Panc1 (cell line): ENCODE data around the gene CTSD. TPM values are rescaled to one million over a fixed set of nuclear protein-coding genes. Genes with fewer than 3 reads are reported as not detected.

Source experiments
- ATAC-seq: fragments of 200-7000 bp; cut with Tn5 transposase; 2 replicates; pipeline ENCODE4 v1.9.1; 2020; ENCODE audit warnings: mild to moderate bottlenecking, moderate library complexity
- BruUV-seq: library from RNA; stranded (reverse); fragments of 400-500 nt; replicated peaks from 2 replicates; lab custom pipeline; 2021; lab: Mats Ljungman, UMichigan
- CTCF ChIA-PET: fragments of 300-600 bp; sonication (Branson Sonifier 250); formaldehyde crosslinking; loops from one replicate; lab custom pipeline; 2022; ENCODE audit warnings: antibody characterized with exemption; lab: Charles Lee
- POLR2A ChIA-PET: fragments of 300-600 bp; sonication (Branson Sonifier 250); formaldehyde crosslinking; loops from one replicate; lab custom pipeline; 2022; ENCODE audit warnings: antibody characterized with exemption; lab: Charles Lee
- DNase-seq: peaks from one replicate; pipeline ENCODE4 v3.0.0-alpha.2; 2010; ENCODE audit warnings: low read depth, low spot score
- H3K27ac ChIP-seq: 2 replicates; pipeline ENCODE4 v1.5.1; 2011; ENCODE audit warnings: mild to moderate bottlenecking, low read length, inconsistent platforms
- H3K27me3 ChIP-seq: fragments of 200-500 bp; sonication (Bioruptor generic); 2 replicates; pipeline ENCODE4 v1.6.0; 2014; ENCODE audit warnings: low read length, inconsistent platforms; ENCODE audit not compliant: control insufficient read depth, insufficient read depth
- H3K36me3 ChIP-seq: fragments of 200-500 bp; sonication (Bioruptor generic); 2 replicates; pipeline ENCODE4 v1.5.1; 2014; ENCODE audit warnings: inconsistent platforms, mild to moderate bottlenecking, low read length, moderate library complexity; ENCODE audit not compliant: control insufficient read depth, insufficient read depth
- H3K4me1 ChIP-seq: 2 replicates; pipeline ENCODE4 v1.5.1; 2011; ENCODE audit warnings: inconsistent platforms, mild to moderate bottlenecking, low read length, moderate library complexity; ENCODE audit not compliant: control insufficient read depth, insufficient read depth
- H3K4me3 ChIP-seq, 2 experiments: 2 replicates each; pipeline ENCODE4 v1.5.1; 2011 to 2012; ENCODE audit warnings: low read depth in 2 of 2, low read length in 2 of 2, mild to moderate bottlenecking in 2 of 2, inconsistent platforms in 1 of 2, moderate library complexity in 1 of 2
- H3K9me3 ChIP-seq: fragments of 200-500 bp; sonication (Bioruptor generic); 2 replicates; pipeline ENCODE4 v1.5.1; 2014; ENCODE audit warnings: low read depth, mild to moderate bottlenecking, inconsistent platforms, low read length, moderate library complexity; ENCODE audit not compliant: control insufficient read depth, insufficient read depth
- POLR2AphosphoS5 ChIP-seq: IDR thresholded peaks from 2 replicates; pipeline ENCODE4 v1.6.1; 2012; ENCODE audit warnings: mild to moderate bottlenecking, low read depth, low read length, moderate library complexity
- SIN3A ChIP-seq: IDR thresholded peaks from 2 replicates; pipeline ENCODE4 v1.6.1; 2012; ENCODE audit warnings: low read depth, mild to moderate bottlenecking, low read length, moderate library complexity, borderline replicate concordance; ENCODE audit not compliant: insufficient read depth
- TCF7L2 ChIP-seq: IDR thresholded peaks from 2 replicates; pipeline ENCODE4 v1.6.1; 2011; ENCODE audit warnings: mild to moderate bottlenecking, low read depth, low read length, inconsistent platforms
- in situ Hi-C: cut with HindIII; loops from 2 replicates; pipeline ENCODE4 v1.10.0; 2016; ENCODE audit warnings: low sequenced_read_pairs, low pct_unique_long_range_greater_than_20kb
- intact Hi-C: fragments of 100-400 bp; cut with micrococcal nuclease; formaldehyde crosslinking; loops from one replicate; pipeline ENCODE4 v1.10.0; 2022; ENCODE audit not compliant: unreplicated experiment
- total RNA-seq: library from RNA; stranded (reverse); gene quantifications from one replicate; pipeline ENCODE4 v1.2.1, GENCODE V29; 2021; ENCODE audit not compliant: unreplicated experiment
- TF ChIP-seq, protein P1 (sequence below): fragments of 450-650 bp; IDR thresholded peaks from 2 replicates; pipeline ENCODE4 v1.5.1; 2017; ENCODE audit warnings: mild to moderate bottlenecking
- TF ChIP-seq, protein P2 (sequence below), 2 experiments: IDR thresholded peaks; 2 replicates each; pipeline ENCODE4 v1.6.1; 2011 to 2012; ENCODE audit warnings: low read depth in 2 of 2, control low read depth in 1 of 2, low read length in 1 of 2, mild to moderate bottlenecking in 1 of 2, moderate library complexity in 1 of 2; ENCODE audit not compliant: insufficient read depth in 1 of 2

Gene CTSD
- total RNA-seq, 1 experiment from 2014 or later: 1,813 TPM

DNA sequence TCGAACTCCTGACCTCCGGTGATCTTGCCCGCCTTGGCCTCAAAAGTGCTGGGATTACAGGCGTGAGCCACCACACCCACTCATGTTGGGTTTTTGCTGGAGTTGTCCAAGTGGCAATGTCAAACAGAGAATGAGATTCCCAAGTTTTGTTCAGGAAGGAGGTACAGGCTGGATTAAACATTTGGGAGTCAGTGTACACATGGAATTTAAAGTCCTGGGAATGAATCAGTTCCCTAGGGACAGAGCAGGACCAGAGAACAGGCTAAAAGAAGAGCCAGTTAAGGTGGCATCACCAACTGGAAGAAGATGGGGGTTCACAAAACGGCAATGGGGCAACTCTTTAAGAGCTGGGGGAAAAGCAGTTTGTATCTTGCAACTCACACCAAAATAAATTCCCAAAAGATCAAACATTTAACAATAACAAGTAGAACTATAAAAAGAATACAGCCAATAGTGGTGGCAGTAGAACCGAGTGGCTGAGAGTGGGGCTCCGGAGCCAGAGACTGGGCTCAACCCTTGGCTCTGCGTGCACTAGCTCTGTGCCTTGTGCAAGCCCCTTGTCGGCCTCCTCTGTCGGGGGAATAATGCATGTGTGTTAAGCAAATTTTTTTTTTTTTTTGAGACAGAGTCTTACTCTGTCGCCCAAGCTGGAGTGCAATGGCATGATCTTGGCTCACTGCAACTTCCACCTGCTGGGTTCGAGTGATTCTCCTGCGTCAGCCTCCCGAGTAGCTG, 33.8 kb upstream of the CTSD start:
- ATAC-seq (peak; percentile 57; the same call in 1 of the 2 replicates), DNase-seq (no peak)
- no peak for TF ChIP-seq SIN3A
- TF ChIP-seq, protein P1, sequence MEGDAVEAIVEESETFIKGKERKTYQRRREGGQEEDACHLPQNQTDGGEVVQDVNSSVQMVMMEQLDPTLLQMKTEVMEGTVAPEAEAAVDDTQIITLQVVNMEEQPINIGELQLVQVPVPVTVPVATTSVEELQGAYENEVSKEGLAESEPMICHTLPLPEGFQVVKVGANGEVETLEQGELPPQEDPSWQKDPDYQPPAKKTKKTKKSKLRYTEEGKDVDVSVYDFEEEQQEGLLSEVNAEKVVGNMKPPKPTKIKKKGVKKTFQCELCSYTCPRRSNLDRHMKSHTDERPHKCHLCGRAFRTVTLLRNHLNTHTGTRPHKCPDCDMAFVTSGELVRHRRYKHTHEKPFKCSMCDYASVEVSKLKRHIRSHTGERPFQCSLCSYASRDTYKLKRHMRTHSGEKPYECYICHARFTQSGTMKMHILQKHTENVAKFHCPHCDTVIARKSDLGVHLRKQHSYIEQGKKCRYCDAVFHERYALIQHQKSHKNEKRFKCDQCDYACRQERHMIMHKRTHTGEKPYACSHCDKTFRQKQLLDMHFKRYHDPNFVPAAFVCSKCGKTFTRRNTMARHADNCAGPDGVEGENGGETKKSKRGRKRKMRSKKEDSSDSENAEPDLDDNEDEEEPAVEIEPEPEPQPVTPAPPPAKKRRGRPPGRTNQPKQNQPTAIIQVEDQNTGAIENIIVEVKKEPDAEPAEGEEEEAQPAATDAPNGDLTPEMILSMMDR: no peak
- TF ChIP-seq TCF7L2: no peak
- TF ChIP-seq POLR2AphosphoS5: no peak
- TF ChIP-seq, protein P2, sequence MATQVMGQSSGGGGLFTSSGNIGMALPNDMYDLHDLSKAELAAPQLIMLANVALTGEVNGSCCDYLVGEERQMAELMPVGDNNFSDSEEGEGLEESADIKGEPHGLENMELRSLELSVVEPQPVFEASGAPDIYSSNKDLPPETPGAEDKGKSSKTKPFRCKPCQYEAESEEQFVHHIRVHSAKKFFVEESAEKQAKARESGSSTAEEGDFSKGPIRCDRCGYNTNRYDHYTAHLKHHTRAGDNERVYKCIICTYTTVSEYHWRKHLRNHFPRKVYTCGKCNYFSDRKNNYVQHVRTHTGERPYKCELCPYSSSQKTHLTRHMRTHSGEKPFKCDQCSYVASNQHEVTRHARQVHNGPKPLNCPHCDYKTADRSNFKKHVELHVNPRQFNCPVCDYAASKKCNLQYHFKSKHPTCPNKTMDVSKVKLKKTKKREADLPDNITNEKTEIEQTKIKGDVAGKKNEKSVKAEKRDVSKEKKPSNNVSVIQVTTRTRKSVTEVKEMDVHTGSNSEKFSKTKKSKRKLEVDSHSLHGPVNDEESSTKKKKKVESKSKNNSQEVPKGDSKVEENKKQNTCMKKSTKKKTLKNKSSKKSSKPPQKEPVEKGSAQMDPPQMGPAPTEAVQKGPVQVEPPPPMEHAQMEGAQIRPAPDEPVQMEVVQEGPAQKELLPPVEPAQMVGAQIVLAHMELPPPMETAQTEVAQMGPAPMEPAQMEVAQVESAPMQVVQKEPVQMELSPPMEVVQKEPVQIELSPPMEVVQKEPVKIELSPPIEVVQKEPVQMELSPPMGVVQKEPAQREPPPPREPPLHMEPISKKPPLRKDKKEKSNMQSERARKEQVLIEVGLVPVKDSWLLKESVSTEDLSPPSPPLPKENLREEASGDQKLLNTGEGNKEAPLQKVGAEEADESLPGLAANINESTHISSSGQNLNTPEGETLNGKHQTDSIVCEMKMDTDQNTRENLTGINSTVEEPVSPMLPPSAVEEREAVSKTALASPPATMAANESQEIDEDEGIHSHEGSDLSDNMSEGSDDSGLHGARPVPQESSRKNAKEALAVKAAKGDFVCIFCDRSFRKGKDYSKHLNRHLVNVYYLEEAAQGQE (IDR thresholded peaks at IDR 0.05; ENCODE audit: insufficient read depth in 1 of 2, low read depth in 2 of 2, low read length in 1 of 2): no peak
- H3K36me3 ChIP-seq: no peaks in the 10 kb centered on the region
- H3K4me1 ChIP-seq: peaks cover 5% of the 10 kb centered on the region
- H3K27ac ChIP-seq: no peak overlapping the region
- ChIA-PET CTCF (interaction anchor here (0.6 to 1.1 kb wide), 3 partner anchors 8 to 85 kb away, joined by 3 to 4 read pairs (median 3); no protein-coding TSS in a partner anchor), POLR2A (interaction anchor here (0.7 kb wide), 1 partner anchor 561 kb away, joined by 6 read pairs; no protein-coding TSS in a partner anchor)
- in situ Hi-C loops (no loop called here), intact Hi-C loops (no loop called here)
- H3K9me3 ChIP-seq: no peaks in the 10 kb centered on the region
- no TSS peak for BruUV-seq
- no peak overlapping the region for H3K4me3 ChIP-seq
- no peaks in the 10 kb centered on the region for H3K27me3 ChIP-seq

DNA sequence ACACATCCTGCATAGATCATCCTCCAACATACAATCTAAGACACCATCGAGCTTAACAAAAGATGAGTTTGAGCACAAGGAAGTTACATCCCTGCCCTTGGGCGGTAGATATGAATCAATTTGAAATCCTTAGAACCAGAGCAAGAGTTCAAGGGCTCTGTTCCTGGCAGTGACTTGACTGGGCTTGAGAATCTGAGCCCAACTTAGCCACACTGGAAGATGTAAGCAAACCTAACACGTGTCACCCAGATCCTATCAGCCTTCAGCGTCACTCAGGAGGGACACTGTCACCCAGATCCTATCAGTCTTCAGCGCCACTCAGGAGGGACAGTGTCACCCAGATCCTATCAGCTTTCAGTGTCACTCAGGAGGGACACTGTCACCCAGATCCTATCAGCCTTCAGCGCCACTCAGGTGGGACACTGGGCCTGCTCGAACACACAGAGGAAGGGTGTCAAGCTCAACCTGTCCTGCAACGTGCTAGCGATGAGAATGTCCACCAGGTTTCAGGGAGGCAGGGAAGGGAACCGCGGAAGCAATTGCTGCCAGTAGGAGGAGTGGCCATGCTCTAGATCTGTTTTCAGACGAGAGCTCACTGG, 32.8 kb upstream of the CTSD start:
- in situ Hi-C loops (no loop called here), intact Hi-C loops (no loop called here)
- 0 out of 2 replicates have a peak overlapping the region, but pooled peaks have one; percentile 2 for H3K27ac ChIP-seq
- no peak overlapping the region for H3K4me3 ChIP-seq
- peak; percentile 22; the same call in 1 of the 2 replicates for ATAC-seq
- DNase-seq: no peak
- CTCF ChIA-PET: interaction anchor here (0.6 to 1.1 kb wide), 2 partner anchors 9 to 86 kb away, joined by 3 read pairs; no protein-coding TSS in a partner anchor
- POLR2A ChIA-PET: no interaction called here
- no peaks in the 10 kb centered on the region for H3K27me3 ChIP-seq
- BruUV-seq: no TSS peak
- no peaks in the 10 kb centered on the region for H3K9me3 ChIP-seq
- TF ChIP-seq, protein P2 (IDR thresholded peaks at IDR 0.05; ENCODE audit: insufficient read depth in 1 of 2, low read depth in 2 of 2, low read length in 1 of 2): no peak
- TF ChIP-seq SIN3A (no peak), TCF7L2 (no peak), POLR2AphosphoS5 (no peak)
- TF ChIP-seq, protein P1: no peak
- H3K4me1 ChIP-seq: peaks cover 5% of the 10 kb centered on the region
- no peaks in the 10 kb centered on the region for H3K36me3 ChIP-seq
